Iris pigment epithelial cell (primary cell): ENCODE results near the gene IFITM5.
"Not testable (repeated sequence)": the region's sequence is repeated elsewhere in the genome, so short reads cannot be mapped to it uniquely, and the experiment has no call there.

ENCODE experiments used
- DNase-seq: peaks from one replicate; pipeline ENCODE4 v3.0.0-alpha.2; 2011; ENCODE audit warnings: low read depth

The IFITM5 gene

GRCh38 chr11:312092-312816 is 12.9 kb upstream of the IFITM5 start:
- DNase-seq = no peak

- DNase-seq = not testable (repeated sequence)
Observed at GRCh38 chr11:311013-311748, 11.9 kb upstream of the IFITM5 start.

DNA sequence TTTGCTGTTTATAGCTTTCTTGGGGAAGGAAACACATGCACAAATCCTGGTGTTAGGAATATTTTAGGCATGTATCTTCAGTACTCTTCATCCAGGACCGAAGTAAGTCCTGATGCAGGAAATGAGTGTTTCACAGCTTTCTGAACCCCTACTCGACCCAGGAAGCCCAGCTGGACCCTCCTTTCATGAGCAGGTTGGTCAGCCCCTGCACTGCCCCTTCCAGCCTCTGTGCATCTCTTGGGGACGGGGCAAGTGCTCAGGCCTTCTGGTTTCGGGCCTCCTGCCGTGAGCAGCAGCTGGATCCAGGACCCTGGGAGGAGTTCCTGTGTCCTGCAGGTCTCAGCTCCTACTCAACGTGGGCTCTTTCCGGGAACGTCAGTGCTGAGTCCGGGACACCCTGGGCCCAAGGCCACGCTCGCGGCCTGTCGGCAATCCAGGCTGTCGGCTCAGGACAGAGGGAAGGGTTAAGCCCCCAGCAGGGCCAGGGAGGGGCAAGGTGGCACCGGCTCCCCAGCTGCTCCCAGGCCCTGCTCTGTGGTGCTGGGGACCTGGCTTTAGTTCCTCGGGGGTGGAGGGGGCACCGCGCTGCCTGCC is 10.8 kb upstream of the IFITM5 start:
- DNase-seq = not testable (repeated sequence)

DNA sequence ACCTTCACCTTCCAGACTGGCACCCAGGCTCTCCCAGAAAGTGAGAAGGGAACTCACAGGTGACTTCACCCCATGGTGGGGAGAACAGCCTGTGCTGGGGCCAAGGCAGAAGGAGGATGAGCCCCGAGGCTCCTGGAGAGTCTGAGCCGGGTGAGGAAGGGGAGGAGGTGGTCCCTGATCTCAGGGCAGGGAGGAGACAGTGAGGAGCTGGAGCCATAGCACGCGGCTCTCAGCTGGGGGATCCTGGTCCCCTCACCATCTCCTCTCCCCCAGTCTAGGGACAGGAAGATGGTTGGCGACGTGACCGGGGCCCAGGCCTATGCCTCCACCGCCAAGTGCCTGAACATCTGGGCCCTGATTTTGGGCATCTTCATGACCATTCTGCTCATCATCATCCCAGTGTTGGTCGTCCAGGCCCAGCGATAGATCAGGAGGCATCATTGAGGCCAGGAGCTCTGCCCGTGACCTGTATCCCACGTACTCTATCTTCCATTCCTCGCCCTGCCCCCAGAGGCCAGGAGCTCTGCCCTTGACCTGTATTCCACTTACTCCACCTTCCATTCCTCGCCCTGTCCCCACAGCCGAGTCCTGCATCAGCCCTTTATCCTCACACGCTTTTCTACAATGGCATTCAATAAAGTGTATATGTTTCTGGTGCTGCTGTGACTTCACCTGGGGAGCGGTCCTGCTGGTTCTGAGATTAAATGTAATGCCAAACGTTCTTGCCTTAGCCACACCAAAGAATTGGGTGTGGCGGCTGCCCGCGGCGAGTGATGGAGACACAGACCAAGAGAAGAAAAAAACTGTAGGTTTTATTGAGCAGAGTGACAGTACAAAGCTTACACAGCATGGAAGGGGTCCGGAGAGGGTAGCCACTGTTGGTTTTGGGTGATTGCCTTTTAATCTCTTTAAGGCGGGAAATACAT is 9.7 kb upstream of the IFITM5 start:
- DNase-seq = not testable (repeated sequence)

DNA sequence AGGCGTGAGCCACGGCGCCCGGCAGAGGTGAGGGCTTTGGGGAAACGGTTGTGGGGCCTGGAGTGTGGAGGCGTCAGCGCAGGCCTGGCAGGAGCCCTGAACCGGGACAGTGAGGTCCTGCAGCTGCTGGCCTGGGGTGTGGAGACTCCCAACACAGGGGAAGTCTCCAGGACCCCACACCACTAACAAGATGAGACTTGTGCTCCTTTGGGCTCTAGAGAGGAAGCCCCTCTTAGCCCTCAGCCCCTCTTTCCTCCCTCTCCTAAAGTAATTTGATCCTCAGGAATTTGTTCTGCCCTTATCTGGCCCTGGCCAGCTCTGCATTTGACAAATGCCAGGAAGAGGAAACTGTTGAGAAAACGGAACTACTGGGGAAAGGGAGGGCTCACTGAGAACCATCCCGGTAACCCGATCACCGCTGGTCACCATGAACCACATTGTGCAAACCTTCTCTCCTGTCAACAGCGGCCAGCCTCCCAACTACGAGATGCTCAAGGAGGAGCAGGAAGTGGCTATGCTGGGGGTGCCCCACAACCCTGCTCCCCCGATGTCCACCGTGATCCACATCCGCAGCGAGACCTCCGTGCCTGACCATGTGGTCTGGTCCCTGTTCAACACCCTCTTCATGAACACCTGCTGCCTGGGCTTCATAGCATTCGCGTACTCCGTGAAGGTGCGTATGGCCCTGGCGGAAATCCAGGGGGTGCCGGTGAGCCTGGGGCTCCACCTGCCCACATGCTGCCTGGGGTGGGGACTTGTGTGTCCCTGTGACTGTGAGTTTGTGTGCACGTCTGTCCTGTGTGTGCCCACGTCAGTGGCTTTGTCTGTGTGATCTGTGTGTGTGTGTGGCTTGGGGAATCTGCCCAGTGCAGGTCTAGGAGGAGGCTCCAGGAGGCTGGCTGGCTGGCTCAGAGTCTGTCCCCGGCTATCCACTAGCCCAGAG is 8.7 kb upstream of the IFITM5 start, which contains the start of gene IFITM2:
Gene IFITM2, plus strand, starts transcription at position 51 of the 943 bp plus-strand sequence. Its CDS starts 377 bp downstream, at position 428.
- peak; percentile 81 for DNase-seq

- no peak for DNase-seq
Observed at GRCh38 chr11:306645-307371, 7.5 kb upstream of the IFITM5 start.

DNA sequence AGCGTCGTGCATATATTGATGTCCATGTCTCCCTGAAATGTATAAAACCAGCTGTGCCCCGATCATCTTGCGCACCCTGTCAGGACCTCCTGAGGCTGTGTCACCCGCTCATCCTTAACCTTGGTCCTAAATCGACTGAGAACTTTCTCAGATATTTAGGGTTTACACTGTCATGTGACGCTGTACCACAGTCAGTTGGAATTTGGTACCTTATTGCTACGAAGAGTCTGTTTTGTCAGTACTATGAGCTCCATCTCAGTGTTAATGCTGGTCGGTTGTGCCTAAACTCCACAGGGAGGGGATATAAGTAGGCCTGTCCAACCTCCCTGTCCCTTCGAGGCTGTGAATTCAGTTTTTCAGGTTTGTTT is 6.5 kb upstream of the IFITM5 start:
- DNase-seq = no peak

GRCh38 chr11:304915-305843 is 5.9 kb upstream of the IFITM5 start:
- peak; percentile 77 for DNase-seq

DNA sequence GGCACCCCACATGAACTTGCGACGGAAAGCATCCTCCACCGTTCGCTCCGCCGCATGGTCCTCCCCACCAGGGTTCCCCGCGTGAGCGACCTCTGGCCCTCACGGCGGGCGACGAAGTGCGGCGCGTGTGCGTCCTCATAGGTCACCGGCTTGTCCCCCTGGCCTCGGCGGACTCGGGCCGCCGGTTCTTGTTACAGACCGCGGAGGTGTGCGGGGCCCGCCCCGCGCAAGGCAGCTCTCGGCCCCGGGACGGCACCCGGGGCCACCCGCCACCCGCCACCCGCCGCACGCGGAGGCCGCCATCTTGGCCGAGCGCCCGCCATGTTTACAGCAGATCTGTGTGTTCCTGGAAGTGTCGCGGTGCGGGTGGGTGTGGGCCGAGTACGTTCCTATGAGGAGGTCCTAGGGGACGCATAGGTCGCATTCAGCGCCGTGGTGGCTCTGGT is 4.8 kb upstream of the IFITM5 start:
- DNase-seq = no peak

DNA sequence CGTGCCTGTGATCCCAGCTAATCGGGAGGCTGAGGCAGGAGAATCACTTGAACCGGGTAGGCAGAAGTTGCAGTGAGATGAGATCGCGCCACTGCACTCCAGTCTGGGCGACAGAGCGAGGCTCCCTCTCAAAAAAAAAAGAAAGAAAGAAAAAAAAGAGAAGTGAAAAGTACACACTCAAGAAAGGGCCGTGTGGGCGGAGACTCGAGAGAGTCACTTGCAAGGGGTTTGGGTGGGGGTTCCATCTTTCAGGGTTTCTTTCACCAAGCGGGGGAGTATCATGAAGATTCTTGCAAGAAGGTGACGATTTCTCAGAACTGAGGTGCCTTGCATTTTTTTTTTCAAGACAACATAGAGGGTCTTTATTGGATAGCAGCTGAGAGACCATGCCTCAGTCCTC is 4.0 kb upstream of the IFITM5 start:
- no peak for DNase-seq

DNA sequence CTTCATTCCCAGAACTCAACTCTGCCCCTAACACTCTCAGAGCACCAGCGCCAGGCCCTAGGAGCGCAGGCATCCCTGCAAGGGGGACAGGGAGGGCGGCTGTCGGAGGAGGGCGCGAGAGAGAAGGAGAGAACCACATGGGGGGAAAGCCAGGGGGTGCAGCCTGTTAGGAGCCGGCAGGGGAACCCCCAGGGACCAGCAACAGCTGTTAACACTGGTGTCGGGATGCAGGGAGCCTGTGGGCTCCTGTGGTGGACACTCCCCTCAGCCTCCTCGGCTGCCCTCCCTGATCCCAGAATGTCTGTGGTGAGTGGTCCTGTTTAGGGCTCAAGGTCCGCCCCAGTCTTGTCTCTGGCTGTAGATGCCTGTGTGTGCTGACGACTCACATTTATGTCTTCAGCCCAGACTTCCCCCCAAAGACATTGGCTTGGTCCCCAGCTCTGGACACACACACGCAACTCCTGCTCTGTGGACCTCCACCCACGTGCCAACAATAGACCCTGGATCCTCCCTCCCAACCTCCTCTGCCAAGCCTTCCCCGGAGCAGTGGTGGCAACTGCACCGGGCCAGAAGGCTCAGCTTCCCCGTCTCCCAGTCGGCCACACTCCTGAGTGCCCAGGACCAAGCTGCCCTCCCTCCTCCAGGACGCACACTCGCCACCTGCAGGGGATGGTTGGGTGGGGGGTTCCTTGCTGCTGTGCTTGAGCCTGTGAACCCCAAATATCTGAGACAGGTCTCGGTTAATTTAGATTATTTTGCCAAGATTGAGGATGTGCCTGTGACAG is 817 bp upstream of the IFITM5 start:
- peak; percentile 11 for DNase-seq

- no peak for DNase-seq
Observed at GRCh38 chr11:298406-299065, 790 bp downstream of the IFITM5 start.

DNA sequence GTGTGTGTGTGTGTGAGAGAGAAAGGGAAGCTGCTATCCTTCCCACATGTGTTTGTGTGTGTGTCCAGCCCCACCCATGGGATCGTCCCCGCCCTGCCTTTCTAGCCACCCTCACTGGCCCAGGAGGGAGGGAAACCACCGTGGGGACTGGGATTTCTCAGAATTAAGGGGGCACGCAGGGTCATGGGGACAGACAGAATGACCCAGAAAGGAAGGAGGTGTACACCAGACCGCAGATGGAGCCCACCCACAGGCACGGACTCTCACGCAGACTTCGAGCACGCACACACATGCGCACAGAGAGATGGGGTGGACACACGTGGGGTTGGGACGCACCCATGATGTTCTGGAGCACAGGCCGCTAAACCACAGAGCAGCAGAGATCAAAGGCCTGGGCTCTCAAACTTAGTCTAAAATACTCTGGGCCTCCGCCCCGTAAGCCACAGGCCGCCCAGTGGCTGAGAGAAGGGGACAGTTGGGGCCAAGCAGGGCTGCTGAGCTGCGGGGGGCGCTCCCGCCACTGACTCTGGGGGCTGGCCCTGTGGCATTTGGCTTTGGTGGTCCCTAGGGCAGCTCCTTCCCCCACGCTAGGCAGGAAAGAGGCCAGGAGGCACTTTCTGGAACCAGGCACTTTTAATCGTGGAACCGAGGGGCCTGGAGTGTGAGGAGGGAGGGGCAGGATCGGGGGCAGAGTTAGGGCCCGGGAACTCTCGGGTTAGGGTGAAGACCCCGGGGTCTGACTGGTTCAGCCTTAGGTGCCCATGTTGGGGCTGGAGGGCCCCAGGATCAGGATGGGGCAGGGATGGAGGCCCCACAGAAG is 1.5 kb downstream of the IFITM5 start:
- DNase-seq = no peak

DNA sequence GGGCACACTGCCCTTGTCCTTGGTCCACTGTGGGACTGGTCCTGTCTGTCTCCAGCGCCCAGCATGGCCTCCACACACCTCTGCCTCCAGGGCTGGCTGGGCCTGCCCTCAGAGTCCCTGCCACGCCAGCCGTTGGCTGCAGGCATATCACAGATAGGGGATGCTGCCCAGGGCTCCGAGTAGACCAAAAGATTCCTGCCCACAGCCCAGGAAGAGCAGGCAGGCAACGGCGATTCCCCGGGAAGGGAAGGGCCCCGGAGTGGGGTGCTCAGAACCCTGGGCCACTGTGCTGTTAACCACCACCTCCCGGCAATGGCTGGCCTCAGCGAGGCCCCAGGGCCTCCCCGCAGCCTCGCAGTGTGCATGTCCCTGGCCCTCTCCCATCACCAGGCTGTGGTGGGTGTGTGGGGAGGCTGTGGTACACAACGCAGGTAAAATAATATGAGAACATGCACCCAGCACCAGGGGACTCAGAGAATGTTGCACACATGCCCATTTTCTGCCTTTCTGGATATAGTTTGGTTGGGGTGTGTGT is 2.2 kb downstream of the IFITM5 start:
- DNase-seq = no peak

DNA sequence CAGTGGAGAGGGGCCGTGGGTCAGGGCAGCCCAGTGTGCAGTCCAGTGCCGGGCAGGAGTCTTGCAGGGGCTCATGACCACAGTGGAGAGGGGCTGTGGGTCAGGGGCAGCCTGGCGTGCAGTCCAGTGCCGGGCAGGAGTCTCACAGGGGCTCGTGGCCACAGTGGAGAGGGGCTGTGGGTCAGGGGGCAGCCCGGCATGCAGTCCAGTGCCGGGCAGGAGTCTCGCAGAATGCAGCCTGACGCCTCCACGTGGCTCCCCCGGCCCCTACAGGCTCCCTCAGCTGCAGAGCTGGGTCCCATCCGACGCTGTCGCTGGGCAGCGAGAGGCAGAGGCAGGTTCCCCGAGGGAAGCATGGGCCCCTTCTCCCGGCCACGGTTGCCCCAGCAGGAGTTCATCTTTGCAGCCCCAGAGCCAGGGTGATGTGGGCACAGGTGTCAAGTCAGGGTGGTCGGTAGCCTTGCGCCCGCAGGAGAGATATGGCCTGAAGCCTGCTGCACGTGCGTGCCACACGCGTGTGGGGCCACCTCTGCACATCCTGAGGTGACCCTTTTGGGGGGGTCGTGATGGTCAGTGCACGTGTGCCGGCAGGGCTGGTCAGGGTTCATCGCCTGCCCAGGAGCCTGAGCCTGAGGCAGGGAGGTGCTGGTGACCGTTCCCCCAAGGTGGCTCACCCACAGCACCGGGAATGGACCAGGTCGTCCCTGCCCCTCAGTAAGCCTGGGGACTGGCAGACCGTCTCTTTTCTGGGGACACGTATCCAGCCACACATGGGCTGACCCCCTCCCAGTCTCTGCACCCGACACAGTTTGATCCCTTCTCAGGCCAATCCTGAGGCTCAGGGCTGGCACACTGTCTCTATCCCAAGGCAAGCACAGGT is 2.9 kb downstream of the IFITM5 start:
- DNase-seq = no peak
